Measurements from ENCODE around the gene ATRN. TPM values are rescaled to one million over a fixed set of nuclear protein-coding genes. Genes with fewer than 3 reads are reported as not detected.

ATRN gene
- total RNA-seq, 1 donor from 2014 or later: 8.6 TPM

DNA sequence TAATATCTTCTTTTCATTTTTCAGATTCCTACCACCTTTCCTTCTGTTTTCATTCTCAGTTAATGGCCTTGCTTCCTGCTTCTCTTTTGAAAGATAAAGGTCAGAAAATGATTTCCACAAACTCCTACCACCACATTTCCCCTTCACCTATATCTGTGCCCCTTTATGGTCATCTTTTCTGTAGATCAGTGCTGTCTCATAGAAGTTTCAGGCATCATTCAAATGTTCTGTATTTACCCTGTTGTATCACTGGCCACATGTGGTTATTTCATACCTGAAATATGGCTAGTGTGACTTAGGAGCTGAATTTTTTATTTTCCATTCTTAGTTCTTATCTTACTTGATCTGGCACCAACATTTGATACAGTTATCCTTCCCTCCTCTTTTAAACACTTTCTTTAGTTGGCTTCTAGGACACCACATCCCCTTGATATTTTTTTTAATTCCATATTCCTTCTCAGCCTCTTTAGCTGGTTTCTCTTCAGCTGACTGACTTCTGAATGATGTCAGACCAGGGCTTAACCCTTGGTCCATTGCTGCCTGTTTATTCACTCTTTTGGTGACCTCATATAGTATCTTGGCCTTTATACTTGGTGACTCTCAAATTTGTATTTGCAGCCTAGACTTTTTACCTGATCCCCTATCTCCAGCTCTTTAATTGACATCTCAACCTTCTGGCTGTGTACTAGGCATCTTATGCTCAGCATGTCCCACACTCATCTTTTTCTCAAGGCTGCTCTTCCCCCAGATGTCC lies 81.0 kb downstream of the ATRN start:
- Histone ChIP-seq H3K4me1 (no peaks in the 10 kb centered on the region), H3K27me3 (no peaks in the 10 kb centered on the region), H3K4me3 (no peak overlapping the region), H3K36me3 (peaks cover 0 to 18% of the 10 kb centered on the region in 2 donors), H3K27ac (no peak overlapping the region), H3K9me3 (no peaks in the 10 kb centered on the region)
- TF ChIP-seq, protein P1, sequence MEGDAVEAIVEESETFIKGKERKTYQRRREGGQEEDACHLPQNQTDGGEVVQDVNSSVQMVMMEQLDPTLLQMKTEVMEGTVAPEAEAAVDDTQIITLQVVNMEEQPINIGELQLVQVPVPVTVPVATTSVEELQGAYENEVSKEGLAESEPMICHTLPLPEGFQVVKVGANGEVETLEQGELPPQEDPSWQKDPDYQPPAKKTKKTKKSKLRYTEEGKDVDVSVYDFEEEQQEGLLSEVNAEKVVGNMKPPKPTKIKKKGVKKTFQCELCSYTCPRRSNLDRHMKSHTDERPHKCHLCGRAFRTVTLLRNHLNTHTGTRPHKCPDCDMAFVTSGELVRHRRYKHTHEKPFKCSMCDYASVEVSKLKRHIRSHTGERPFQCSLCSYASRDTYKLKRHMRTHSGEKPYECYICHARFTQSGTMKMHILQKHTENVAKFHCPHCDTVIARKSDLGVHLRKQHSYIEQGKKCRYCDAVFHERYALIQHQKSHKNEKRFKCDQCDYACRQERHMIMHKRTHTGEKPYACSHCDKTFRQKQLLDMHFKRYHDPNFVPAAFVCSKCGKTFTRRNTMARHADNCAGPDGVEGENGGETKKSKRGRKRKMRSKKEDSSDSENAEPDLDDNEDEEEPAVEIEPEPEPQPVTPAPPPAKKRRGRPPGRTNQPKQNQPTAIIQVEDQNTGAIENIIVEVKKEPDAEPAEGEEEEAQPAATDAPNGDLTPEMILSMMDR (IDR thresholded peaks at IDR 0.05): no peak
- no peak for DNase-seq (ENCODE audit: low spot score in 2 of 2)
- intact Hi-C loops (cut with DNase I): no loop called here

DNA sequence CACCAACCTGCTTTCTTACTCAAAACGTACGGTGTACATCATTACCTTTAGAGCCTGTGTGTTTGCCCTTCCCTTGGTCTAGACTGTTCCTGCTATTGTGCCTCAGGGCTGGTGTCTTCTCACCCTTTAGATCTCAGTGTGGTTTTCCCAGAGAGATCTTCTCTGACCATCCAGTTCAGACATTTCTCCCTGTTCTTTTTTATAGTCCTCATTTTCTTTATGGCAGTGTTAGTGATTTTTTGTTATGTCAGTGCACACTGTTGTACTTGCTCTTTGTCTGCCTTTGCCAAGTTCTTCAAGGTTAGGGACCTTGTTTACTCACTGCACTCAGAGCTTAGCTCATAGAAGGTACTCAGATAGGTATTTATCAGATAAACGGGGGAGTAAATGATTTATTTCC lies 82.8 kb downstream of the ATRN start:
- no peaks in the 10 kb centered on the region for H3K9me3 ChIP-seq
- intact Hi-C loops (cut with DNase I): no loop called here

DNA sequence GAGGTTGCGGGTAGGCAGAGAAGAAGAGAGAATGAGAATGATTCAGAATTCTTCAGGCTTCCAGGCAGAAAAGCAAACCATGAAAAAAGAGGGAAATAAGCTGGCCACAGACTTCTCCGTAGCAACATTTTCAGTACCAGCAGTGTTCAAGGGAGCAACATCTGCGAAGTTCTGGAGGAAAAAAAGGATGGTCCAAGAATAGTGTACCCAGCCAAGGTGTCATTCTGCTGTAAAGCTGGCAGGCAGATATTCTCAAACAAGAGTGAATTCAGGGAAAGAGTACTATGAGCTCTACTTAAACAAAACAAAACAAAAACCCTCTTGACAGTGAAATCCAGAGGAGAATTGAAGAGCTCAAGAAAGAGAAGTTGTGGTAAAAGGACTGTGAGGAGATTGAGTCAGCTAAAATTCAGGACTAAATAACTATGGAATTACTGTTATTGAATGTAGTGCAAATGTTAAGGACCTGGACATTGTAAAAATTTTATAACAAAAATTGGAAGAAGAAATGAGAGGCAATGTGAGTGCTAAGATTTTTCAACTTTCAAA lies 86.5 kb downstream of the ATRN start:
- H3K36me3 ChIP-seq: peaks cover 0 to 5% of the 10 kb centered on the region in 2 donors
- no peak for DNase-seq (ENCODE audit: low spot score in 2 of 2)
- no peak overlapping the region for H3K27ac ChIP-seq
- intact Hi-C loops (cut with DNase I): no loop called here
- no peak overlapping the region for H3K4me3 ChIP-seq
- no peaks in the 10 kb centered on the region for H3K27me3 ChIP-seq
- no peaks in the 10 kb centered on the region for H3K4me1 ChIP-seq
- TF ChIP-seq, protein P1 (IDR thresholded peaks at IDR 0.05): no peak
- H3K9me3 ChIP-seq: no peaks in the 10 kb centered on the region

More for the DNA sequence above, 82.8 kb downstream of the ATRN start:
- no peaks in the 10 kb centered on the region for H3K27me3 ChIP-seq
- no peaks in the 10 kb centered on the region for H3K4me1 ChIP-seq
- TF ChIP-seq, protein P1 (IDR thresholded peaks at IDR 0.05): no peak
- H3K36me3 ChIP-seq: peaks cover 0 to 18% of the 10 kb centered on the region in 2 donors
- no peak overlapping the region for H3K27ac ChIP-seq
- no peak overlapping the region for H3K4me3 ChIP-seq
- no peak for DNase-seq (ENCODE audit: low spot score in 2 of 2)

DNA sequence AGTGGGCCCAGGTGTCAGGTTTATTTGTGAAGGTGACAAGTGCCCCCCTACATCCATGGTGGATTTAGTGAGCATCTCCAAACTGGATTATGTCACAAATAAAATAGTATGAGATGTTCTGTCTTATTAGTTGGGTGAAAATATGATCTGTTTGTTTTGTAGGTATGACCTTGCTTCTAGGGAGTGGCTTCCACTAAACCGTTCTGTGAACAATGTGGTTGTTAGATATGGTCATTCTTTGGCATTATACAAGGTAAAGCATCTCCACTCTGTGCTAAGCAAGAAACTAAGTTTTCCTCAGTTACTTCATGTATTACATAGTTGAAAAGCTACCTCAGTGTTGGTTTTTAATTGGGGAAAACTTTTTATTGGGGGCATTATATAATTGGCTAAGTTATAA lies 88.4 kb downstream of the ATRN start:
- Histone ChIP-seq H3K9me3 (no peaks in the 10 kb centered on the region), H3K27ac (no peak overlapping the region), H3K4me1 (no peaks in the 10 kb centered on the region), H3K36me3 (peaks cover 0 to 5% of the 10 kb centered on the region in 2 donors), H3K27me3 (no peaks in the 10 kb centered on the region), H3K4me3 (no peak overlapping the region)
- DNase-seq (ENCODE audit: low spot score in 2 of 2): no peak
- intact Hi-C loops (cut with DNase I): no loop called here
- TF ChIP-seq, protein P1 (IDR thresholded peaks at IDR 0.05): no peak

DNA sequence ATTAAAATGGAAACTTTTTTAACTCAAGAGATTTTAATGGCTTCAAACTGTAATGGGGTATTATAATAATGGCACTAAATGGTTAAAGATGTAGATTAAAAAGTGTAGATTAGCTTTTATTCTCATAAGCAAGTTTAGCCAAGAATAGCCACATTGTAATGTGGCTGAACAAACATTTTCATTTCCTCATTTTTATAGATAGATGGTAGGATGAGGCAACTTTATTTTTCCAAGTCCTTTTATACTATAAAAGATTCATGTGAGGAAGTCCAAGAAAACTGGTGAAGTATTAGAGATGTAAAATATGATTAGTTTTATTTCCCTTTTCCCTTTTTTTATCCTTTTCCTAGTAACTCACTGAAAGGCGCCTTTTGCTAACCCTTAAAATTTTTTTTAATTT lies 88.8 kb downstream of the ATRN start:
- no peak for DNase-seq (ENCODE audit: low spot score in 2 of 2)
- Histone ChIP-seq H3K4me1 (no peaks in the 10 kb centered on the region), H3K27ac (no peak overlapping the region), H3K9me3 (no peaks in the 10 kb centered on the region), H3K4me3 (no peak overlapping the region), H3K36me3 (peaks cover 0 to 5% of the 10 kb centered on the region in 2 donors), H3K27me3 (no peaks in the 10 kb centered on the region)
- TF ChIP-seq, protein P1 (IDR thresholded peaks at IDR 0.05): no peak
- intact Hi-C loops (cut with DNase I): no loop called here
